IPS DF 19.7 (cell line): ENCODE measurements around the gene KIT.

ENCODE experiments used
- DNase-seq: peaks from one replicate; pipeline ENCODE4 v3.0.0-alpha.2; 2013; ENCODE audit warnings: low read depth, low spot score

The KIT gene

DNA sequence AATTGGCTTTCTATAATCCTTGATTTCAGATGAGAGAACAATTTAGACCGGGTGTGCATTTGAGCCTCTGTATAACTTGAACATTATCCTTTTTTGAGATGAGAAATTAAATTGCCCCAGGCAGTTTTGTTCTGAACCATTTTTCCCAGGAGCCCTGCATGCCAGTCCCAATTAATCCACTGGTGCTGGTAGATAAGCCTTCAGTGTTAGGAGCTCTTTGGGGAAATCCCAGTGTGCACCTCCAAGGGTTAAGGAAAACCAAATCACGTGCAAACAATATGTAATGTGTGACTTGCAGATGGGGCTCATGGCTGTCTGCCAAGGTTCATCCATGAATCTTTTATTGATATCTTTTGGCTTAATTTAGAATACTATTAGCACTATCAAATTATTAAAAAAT, 43.2 kb downstream of the KIT start:
- DNase-seq = no peak

- DNase-seq = no peak
Measured at GRCh38 chr4:54703182-54703581, 45.4 kb downstream of the KIT start.

- DNase-seq = no peak
Measured at GRCh38 chr4:54707406-54707805, 49.6 kb downstream of the KIT start.

GRCh38 chr4:54708339-54709279, 50.9 kb downstream of the KIT start:
- no peak for DNase-seq

GRCh38 chr4:54709400-54709799, 51.6 kb downstream of the KIT start:
- no peak for DNase-seq

DNA sequence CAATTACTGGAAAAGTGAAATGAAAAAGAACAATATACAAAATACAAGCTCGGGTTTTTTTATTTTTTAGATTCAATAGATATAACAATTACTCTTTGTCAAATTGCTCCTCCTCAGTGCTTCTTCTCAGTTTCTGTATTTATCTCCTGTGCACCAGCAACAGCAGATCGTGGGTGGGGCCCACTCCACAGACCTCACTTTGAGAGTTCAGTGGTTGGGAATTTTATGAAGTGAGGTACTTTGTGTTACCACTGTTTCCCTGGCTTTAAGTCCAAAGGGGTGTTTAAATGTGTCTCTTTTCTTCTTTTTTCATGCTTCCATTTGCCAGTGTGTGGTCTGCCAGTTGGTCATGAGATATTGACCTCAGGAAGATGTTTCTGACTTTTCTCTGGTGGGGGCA, 54.4 kb downstream of the KIT start:
- DNase-seq = no peak

GRCh38 chr4:54714631-54715030, 56.9 kb downstream of the KIT start:
- no peak for DNase-seq

DNA sequence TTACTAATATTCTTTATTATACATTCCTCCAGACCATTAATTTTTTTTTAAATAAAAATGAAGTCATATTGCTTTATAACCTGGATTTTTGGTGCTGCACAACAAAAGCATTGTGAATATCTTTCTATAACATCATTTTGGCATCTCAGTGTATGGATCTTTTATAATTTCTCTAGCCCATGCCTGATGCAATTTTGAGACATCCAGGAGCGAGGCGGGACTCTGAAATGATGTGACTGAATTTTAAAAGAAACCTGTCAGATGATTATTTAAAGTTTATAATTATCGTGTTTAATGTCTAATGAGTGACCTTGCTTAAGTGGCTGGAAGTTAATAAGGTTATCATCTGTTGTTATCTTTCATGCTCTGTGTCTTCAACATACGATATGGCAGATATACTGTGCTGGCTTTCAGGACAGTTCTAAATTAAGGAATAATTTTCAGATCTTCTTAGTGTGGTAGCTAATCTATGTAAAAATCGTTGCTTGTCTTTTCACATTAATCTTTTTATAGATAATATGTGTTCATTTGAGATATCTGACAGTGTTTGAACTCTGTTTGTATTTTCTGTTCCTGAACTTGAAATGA, 58.8 kb downstream of the KIT start:
- DNase-seq = no peak

DNA sequence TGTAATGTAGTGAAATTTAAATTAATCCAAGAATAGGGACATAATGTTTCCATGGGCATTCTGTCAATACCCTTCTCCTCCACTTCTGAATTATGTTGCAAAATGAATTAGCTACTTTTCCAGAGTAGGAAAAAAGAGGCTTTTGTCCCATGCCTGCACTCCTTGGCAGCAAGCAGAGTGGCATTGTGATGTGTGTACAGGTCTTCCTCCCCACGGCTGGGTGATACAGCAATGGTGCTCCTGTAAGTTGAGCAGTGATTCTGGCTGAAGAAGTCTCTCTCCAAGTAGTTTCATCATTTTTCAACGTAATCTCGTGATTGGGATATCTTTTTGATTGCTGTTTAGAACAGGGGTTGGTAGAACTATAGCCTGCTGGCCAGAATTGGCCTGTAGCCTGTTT, 59.9 kb downstream of the KIT start:
- no peak for DNase-seq

- DNase-seq = no peak
Measured at GRCh38 chr4:54719378-54719777, 61.6 kb downstream of the KIT start.

DNA sequence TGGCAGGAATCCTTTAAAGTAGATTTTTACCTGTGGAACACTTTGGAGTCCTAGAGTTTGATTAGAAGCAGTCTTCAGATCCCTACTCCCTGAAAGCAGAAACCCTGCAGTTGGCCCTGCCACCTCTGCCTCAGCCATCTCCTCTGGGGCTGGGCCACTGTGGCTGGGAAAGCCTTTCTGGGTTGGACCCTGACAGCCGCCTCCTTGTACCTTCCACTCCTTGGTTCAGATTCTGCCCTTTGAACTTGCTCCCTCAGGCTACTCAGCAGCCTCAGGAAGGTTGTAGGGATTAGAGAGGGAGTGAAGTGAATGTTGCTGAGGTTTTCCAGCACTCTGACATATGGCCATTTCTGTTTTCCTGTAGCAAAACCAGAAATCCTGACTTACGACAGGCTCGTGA, 65.5 kb downstream of the KIT start:
- no peak for DNase-seq

GRCh38 chr4:54723820-54724219, 66.1 kb downstream of the KIT start:
- no peak for DNase-seq

DNA sequence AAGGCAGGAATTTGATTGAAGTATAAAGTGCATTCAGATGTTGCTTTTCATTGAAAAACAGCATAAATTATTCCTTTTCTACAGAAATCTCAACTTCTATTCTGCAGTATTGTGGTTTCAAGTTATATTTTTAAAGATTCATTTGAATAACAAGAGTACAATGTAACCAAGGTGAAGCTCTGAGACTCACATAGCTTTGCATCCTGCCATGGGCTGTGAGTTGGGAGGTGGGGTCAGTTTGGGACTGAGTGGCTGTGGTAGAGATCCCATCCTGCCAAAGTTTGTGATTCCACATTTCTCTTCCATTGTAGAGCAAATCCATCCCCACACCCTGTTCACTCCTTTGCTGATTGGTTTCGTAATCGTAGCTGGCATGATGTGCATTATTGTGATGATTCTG, 69.2 kb downstream of the KIT start:
- no peak for DNase-seq

- DNase-seq = no peak
Measured at GRCh38 chr4:54727346-54727745, 69.6 kb downstream of the KIT start.

DNA sequence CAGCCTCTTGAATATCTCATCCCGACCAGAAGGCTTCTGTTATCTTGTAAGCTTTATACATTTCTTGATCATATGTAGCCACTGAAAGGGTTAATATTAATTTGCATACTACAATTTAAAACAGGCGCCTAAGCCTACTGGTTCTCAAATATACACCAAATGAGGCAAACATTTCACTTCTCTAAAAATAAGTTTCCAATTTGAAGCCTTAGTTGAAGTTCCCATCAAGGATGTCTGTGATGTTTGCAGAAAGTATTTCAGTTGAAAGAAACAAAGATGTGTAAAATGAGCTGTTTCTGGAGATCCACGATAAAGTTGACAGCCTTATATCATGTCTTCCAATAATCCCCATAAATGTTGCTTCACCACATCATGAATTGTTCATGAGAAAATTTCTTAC, 70.6 kb downstream of the KIT start:
- DNase-seq = no peak

- no peak for DNase-seq
Measured at GRCh38 chr4:54729256-54729655, 71.5 kb downstream of the KIT start.

DNA sequence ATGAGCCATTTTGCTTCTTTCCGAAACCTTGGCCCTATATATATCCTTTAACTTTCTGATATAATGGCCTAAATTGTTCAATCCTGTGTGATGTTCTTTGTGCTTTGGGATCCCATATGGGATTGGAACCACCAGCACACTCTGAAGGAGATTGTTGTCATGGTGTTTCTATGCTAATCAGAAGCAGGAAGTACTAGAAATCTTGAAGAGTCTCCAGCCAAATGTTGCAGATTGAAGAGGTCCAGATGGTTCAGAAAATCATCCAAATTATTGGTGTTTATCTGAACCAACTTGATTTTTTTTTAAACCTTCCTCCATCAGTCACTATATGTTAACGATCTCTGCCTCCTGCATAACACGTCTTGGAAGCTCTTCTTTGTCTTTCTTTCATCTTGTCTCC, 72.8 kb downstream of the KIT start:
- DNase-seq = no peak

GRCh38 chr4:54731552-54731951, 73.8 kb downstream of the KIT start:
- no peak for DNase-seq

DNA sequence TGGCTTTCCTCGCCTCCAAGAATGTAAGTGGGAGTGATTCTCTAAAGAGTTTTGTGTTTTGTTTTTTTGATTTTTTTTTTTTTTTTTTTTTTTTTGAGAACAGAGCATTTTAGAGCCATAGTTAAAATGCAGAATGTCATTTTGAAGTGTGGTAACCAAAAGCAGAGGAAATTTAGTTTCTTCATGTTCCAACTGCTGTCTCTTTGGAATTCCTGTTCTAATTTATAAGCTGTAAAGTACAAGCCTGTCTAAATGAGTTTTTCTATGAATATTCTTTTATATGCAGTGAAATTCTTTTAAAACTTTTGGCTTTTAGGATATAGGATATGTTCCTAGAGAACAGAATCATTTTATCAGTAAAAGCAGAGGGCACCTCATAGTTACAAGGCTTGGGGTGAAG, 74.2 kb downstream of the KIT start:
- no peak for DNase-seq

GRCh38 chr4:54737421-54737820, 79.7 kb downstream of the KIT start:
- no peak for DNase-seq

GRCh38 chr4:54741202-54741601, 83.4 kb downstream of the KIT start:
- no peak for DNase-seq

- peak; percentile 2 for DNase-seq
Measured at GRCh38 chr4:54742636-54743399, 85.1 kb downstream of the KIT start.

DNA sequence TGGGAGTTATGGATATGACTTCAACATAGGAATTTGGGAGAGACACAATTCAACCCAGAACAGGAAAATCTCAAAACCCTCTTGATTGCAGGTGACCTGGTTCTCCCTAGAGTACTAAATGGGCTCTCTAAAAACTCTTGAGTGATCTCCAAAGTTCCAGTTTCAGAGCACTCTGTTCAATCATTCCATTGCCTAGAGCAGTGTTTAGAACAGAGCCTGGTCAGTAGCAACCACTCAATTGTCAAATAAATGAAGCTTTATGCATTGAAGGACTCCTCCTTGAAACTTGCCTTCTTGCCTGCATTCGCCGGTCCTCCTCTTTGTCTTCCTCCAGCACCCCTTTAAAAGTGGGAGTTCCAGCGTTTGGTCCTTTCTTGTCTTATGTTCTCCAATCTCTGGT, 85.8 kb downstream of the KIT start:
- no peak for DNase-seq
